ENCODE data around the gene KERA.
"Not testable (repeated sequence)": the region's sequence is repeated elsewhere in the genome, so short reads cannot be mapped to it uniquely, and the experiment has no call there.

KERA gene

GRCh38 chr12:91093341-91093740 is 35.5 kb upstream of the KERA start:
- no peak for TF ChIP-seq CTCF (IDR thresholded peaks at IDR 0.05; ENCODE audit: low read depth, low read length)
- no peak overlapping the region for H3K4me3 ChIP-seq (ENCODE audit: low read depth, low read length)

DNA sequence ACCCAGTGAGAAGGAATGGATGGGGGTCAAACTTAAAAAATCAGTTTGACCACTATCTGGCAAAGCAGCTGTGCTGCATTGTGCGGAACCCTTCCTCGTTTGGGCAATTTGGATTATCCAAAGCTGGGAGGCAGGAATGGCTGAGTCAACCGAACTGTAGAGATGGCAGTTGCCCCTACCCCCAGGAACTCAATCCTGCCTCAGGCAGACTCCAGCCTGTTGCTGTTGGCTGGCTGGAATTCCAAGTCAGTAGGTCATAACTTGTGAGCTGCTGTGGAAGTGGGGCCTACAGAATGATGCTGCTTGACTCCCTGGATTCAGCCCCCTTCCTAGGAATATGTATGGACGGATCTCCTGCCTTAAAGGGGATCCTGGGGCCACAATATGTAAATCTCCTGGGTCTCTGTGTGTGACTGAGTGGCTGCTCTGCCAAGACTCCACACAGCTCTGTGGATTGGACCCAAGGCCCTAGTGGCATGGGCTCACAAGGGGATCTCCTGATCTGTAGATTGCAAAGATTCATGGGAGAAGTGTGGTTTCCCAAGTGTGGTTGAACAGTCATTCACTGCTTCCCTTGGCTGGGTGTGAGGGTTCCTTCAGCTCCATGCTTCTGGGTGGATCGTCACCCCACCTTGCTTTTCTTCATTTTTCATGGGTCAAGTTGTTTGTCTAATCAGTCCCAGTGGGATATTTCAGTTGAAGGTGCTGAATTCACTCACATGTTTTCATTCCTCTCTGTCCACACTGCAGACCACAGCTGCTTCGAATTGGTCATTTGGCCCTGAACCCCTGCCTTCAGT is 34.3 kb upstream of the KERA start:
- H3K4me3 ChIP-seq (ENCODE audit: low read depth, low read length): no peak overlapping the region
- TF ChIP-seq CTCF (IDR thresholded peaks at IDR 0.05; ENCODE audit: low read depth, low read length): no peak

DNA sequence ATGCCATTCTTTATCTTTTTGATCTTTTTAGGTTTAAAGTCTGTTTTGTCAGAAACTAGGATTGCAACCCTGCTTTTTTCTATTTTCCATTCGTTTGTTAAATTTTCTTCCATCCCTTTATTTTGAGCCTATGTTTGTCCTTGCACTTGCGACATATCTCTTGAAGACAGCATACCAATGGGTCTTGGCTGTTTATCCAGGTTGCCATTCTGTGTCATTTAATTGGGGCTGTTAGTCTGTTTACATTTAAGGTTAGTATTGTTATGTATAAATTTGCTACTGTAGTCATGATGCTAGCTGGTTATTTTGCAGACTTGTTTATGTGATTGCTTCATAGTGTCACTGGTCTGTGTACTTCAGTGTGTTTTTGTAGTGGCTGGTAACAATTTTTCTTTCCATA is 32.1 kb upstream of the KERA start:
- not testable (repeated sequence) for H3K4me3 ChIP-seq (ENCODE audit: low read depth, low read length)

DNA sequence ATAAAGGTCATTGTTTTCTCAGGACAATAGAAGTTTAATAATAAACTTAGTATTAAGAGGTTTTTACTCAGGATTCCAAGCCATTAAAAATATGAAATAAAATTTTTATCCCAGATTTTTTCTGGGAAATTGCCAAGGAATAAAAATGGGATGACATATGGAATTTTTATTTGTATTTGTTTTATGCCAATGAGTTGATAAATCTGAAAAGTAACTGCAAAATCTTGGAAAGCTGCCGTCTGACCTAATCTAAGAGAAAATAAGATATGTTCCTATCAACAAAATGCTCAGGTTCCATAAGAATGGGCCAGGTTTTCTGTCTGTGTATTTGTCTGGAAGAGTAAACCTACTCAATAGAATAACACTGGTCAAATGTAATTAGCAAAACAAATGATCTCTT is 22.2 kb upstream of the KERA start:
- no peak for TF ChIP-seq CTCF (IDR thresholded peaks at IDR 0.05; ENCODE audit: low read depth, low read length)
- H3K4me3 ChIP-seq (ENCODE audit: low read depth, low read length): no peak overlapping the region

DNA sequence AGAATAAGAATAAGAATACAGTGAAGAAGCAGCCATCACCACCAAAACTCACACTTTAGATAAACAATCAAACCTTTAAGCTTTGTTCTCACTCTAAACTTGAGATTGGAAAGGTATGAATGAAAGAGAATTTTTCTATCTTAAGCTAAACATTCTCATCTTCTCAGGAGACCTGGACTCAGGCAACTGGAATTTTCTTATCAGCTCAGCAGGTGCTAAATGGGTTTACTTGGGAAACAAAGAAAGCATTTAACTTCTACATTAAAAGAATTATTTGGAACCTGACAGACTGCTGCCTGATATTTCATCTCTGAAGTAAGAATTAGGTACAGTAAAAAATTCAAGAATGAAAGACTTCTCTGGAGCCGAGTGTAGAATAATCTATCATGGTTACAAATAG is 20.7 kb upstream of the KERA start:
- TF ChIP-seq CTCF (IDR thresholded peaks at IDR 0.05; ENCODE audit: low read depth, low read length): no peak
- no peak overlapping the region for H3K4me3 ChIP-seq (ENCODE audit: low read depth, low read length)

GRCh38 chr12:91077228-91077954 is 19.6 kb upstream of the KERA start:
- H3K4me3 ChIP-seq (ENCODE audit: low read depth, low read length): no peak overlapping the region
- no peak for TF ChIP-seq CTCF (IDR thresholded peaks at IDR 0.05; ENCODE audit: low read depth, low read length)

GRCh38 chr12:91074851-91075250 is 17.0 kb upstream of the KERA start:
- TF ChIP-seq CTCF (IDR thresholded peaks at IDR 0.05; ENCODE audit: low read depth, low read length): no peak
- no peak overlapping the region for H3K4me3 ChIP-seq (ENCODE audit: low read depth, low read length)

Measured in WI38 (cell line).